CD4-positive, CD25-positive, alpha-beta regulatory T cell (primary cell): ENCODE data around the gene BCAN. TPM values are rescaled to one million over a fixed set of nuclear protein-coding genes. Genes with fewer than 3 reads are reported as not detected.

Experiments used
- ATAC-seq, 2 donors: fragments of 150-1000 bp; cut with Tn5 transposase; one replicate each; pipeline ENCODE4 v1.10.0; 2021; ENCODE audit warnings: low read depth in 2 of 2, moderate number of reproducible peaks in 2 of 2, moderate library complexity in 1 of 2
- DNase-seq, 3 donors: peaks; one replicate each; pipeline versions ENCODE4 v3.0.0 to v3.0.0-alpha.2; 2012 to 2022; ENCODE audit warnings: mixed read lengths in 1 of 3
- H3K27ac ChIP-seq: one replicate; pipeline ENCODE4 v1.7.0; 2013; ENCODE audit warnings: mild to moderate bottlenecking, low read length; ENCODE audit not compliant: insufficient read depth, poor library complexity, severe bottlenecking
- H3K27me3 ChIP-seq: one replicate; pipeline ENCODE4 v1.7.0; 2013; ENCODE audit warnings: low read length; ENCODE audit not compliant: control insufficient read depth, insufficient read depth
- H3K36me3 ChIP-seq: one replicate; pipeline ENCODE4 v1.7.0; 2013; ENCODE audit warnings: mild to moderate bottlenecking, low read length, moderate library complexity; ENCODE audit not compliant: control insufficient read depth, insufficient read depth
- H3K4me1 ChIP-seq: 2 replicates; pipeline ENCODE4 v1.7.0; 2013; ENCODE audit warnings: mild to moderate bottlenecking, low read length; ENCODE audit not compliant: insufficient read depth, control insufficient read depth, poor library complexity, severe bottlenecking
- H3K4me3 ChIP-seq: one replicate; pipeline ENCODE4 v1.7.0; 2013; ENCODE audit warnings: low read depth, mild to moderate bottlenecking, low read length, moderate library complexity
- H3K9me3 ChIP-seq, 2 experiments: 1 replicate in 1 of 2; 2 replicates in 1 of 2; pipeline ENCODE4 v1.7.0; 2013; ENCODE audit warnings: low read length in 2 of 2, mild to moderate bottlenecking in 1 of 2, moderate library complexity in 1 of 2; ENCODE audit not compliant: control insufficient read depth in 2 of 2
- H3K27ac Mint-ChIP-seq, 3 donors: one replicate each; pipeline ENCODE4 v1.8.0; 2020 to 2022; ENCODE audit warnings: mild to moderate bottlenecking in 3 of 3, mixed read lengths in 3 of 3, moderate library complexity in 2 of 3
- H3K27me3 Mint-ChIP-seq: one replicate; pipeline ENCODE4 v1.8.0; 2022; ENCODE audit warnings: mild to moderate bottlenecking, mixed read lengths
- H3K36me3 Mint-ChIP-seq: one replicate; pipeline ENCODE4 v1.8.0; 2020; ENCODE audit warnings: mixed read lengths
- H3K4me1 Mint-ChIP-seq, 4 donors: one replicate each; pipeline ENCODE4 v1.8.0; 2020 to 2022; ENCODE audit warnings: mixed read lengths in 4 of 4, mild to moderate bottlenecking in 1 of 4
- H3K4me3 Mint-ChIP-seq, 4 donors: one replicate each; pipeline ENCODE4 v1.8.0; 2020 to 2022; ENCODE audit warnings: mild to moderate bottlenecking in 4 of 4, mixed read lengths in 4 of 4, moderate library complexity in 3 of 4
- H3K9me3 Mint-ChIP-seq, 7 donors: one replicate each; pipeline ENCODE4 v1.8.0; 2020 to 2022; ENCODE audit warnings: mixed read lengths in 7 of 7, mild to moderate bottlenecking in 3 of 7, moderate library complexity in 2 of 7
- polyA plus RNA-seq, 4 donors: library from polyadenylated mRNA; unstranded; fragments of 300-500 nt; fragmentation: Illumina TruSeq; gene quantifications; one replicate each; pipeline ENCODE4 v1.2.3, GENCODE V29; 2021
- total RNA-seq: library from RNA; stranded (reverse); gene quantifications from one replicate; pipeline ENCODE4 v1.2.3, GENCODE V29; 2022

BCAN gene
- total and polyA plus RNA-seq, 5 donors from 2014 or later, result not detected

- H3K27me3 Mint-ChIP-seq, result peaks cover 67% of the 10 kb centered on the region
- Histone ChIP-seq H3K4me1 (peaks cover 16% of the 10 kb centered on the region), H3K27me3 (peaks cover 7% of the 10 kb centered on the region), H3K9me3 (no peaks in the 10 kb centered on the region), H3K27ac (no peak overlapping the region), H3K4me3 (no peak overlapping the region), H3K36me3 (no peaks in the 10 kb centered on the region)
- H3K36me3 Mint-ChIP-seq, result no peaks in the 10 kb centered on the region
- H3K4me1 Mint-ChIP-seq, result peaks cover 0 to 31% (median 10%) of the 10 kb centered on the region in 4 donors
- DNase-seq (peak; percentile 65 to 78 (median 76)), ATAC-seq (peak; percentile 91 to 92)
- H3K9me3 Mint-ChIP-seq, result no peaks in the 10 kb centered on the region
- peak overlapping the region in 1 of 4 donors; percentile 67 for H3K4me3 Mint-ChIP-seq
- H3K27ac Mint-ChIP-seq, result no peak overlapping the region
Measured at GRCh38 chr1:156689035-156689952, 47.4 kb downstream of the BCAN start.

GRCh38 chr1:156689953-156690674, 48.2 kb downstream of the BCAN start:
- ATAC-seq (no peak), DNase-seq (no peak)
- Mint-ChIP-seq H3K9me3 (no peaks in the 10 kb centered on the region), H3K27ac (no peak overlapping the region), H3K36me3 (no peaks in the 10 kb centered on the region), H3K4me3 (no peak overlapping the region), H3K4me1 (peaks cover 0 to 28% (median 13%) of the 10 kb centered on the region in 4 donors), H3K27me3 (peaks cover 73% of the 10 kb centered on the region)
- peaks cover 16% of the 10 kb centered on the region for H3K4me1 ChIP-seq
- H3K27me3 ChIP-seq, result peaks cover 7% of the 10 kb centered on the region
- no peaks in the 10 kb centered on the region for H3K9me3 ChIP-seq
- H3K27ac ChIP-seq, result no peak overlapping the region
- H3K36me3 ChIP-seq, result no peaks in the 10 kb centered on the region
- no peak overlapping the region for H3K4me3 ChIP-seq

- no peaks in the 10 kb centered on the region for H3K9me3 ChIP-seq
- Mint-ChIP-seq H3K36me3 (no peaks in the 10 kb centered on the region), H3K27ac (no peak overlapping the region), H3K4me1 (peaks cover 0 to 28% (median 13%) of the 10 kb centered on the region in 4 donors), H3K27me3 (peaks cover 70% of the 10 kb centered on the region), H3K9me3 (no peaks in the 10 kb centered on the region), H3K4me3 (no peak overlapping the region)
- H3K27ac ChIP-seq, result no peak overlapping the region
- ATAC-seq (no peak), DNase-seq (no peak)
- peaks cover 16% of the 10 kb centered on the region for H3K4me1 ChIP-seq
- H3K36me3 ChIP-seq, result no peaks in the 10 kb centered on the region
- H3K27me3 ChIP-seq, result peaks cover 7% of the 10 kb centered on the region
- H3K4me3 ChIP-seq, result no peak overlapping the region
Measured at GRCh38 chr1:156690675-156691036, 48.7 kb downstream of the BCAN start.

GRCh38 chr1:156691191-156691590, 49.3 kb downstream of the BCAN start:
- DNase-seq (no peak), ATAC-seq (no peak)
- Mint-ChIP-seq H3K4me3 (no peak overlapping the region), H3K27me3 (peaks cover 67% of the 10 kb centered on the region), H3K36me3 (no peaks in the 10 kb centered on the region), H3K27ac (no peak overlapping the region), H3K4me1 (peaks cover 0 to 28% (median 13%) of the 10 kb centered on the region in 4 donors), H3K9me3 (no peaks in the 10 kb centered on the region)
- no peak overlapping the region for H3K4me3 ChIP-seq
- no peaks in the 10 kb centered on the region for H3K36me3 ChIP-seq
- peaks cover 7% of the 10 kb centered on the region for H3K27me3 ChIP-seq
- H3K4me1 ChIP-seq, result peaks cover 16% of the 10 kb centered on the region
- H3K9me3 ChIP-seq, result no peaks in the 10 kb centered on the region
- no peak overlapping the region for H3K27ac ChIP-seq

GRCh38 chr1:156691665-156692440, 49.9 kb downstream of the BCAN start:
- DNase-seq (no peak), ATAC-seq (no peak)
- Histone ChIP-seq H3K4me3 (no peak overlapping the region), H3K36me3 (no peaks in the 10 kb centered on the region), H3K27me3 (peaks cover 7% of the 10 kb centered on the region), H3K4me1 (peaks cover 16% of the 10 kb centered on the region), H3K27ac (no peak overlapping the region), H3K9me3 (no peaks in the 10 kb centered on the region)
- H3K9me3 Mint-ChIP-seq, result no peaks in the 10 kb centered on the region
- peaks cover 71% of the 10 kb centered on the region for H3K27me3 Mint-ChIP-seq
- peaks cover 0 to 28% (median 13%) of the 10 kb centered on the region in 4 donors for H3K4me1 Mint-ChIP-seq
- no peak overlapping the region for H3K27ac Mint-ChIP-seq
- no peak overlapping the region for H3K4me3 Mint-ChIP-seq
- H3K36me3 Mint-ChIP-seq, result no peaks in the 10 kb centered on the region

- Mint-ChIP-seq H3K4me1 (peaks cover 0 to 28% (median 13%) of the 10 kb centered on the region in 4 donors), H3K4me3 (no peak overlapping the region), H3K27ac (no peak overlapping the region), H3K36me3 (no peaks in the 10 kb centered on the region), H3K27me3 (peaks cover 75% of the 10 kb centered on the region), H3K9me3 (no peaks in the 10 kb centered on the region)
- Histone ChIP-seq H3K36me3 (no peaks in the 10 kb centered on the region), H3K4me1 (peaks cover 16% of the 10 kb centered on the region), H3K27ac (no peak overlapping the region), H3K27me3 (peaks cover 7% of the 10 kb centered on the region), H3K9me3 (no peaks in the 10 kb centered on the region), H3K4me3 (no peak overlapping the region)
- no peak for DNase-seq
- no peak for ATAC-seq
Measured at GRCh38 chr1:156692441-156692924, 50.6 kb downstream of the BCAN start.
